AG04449 (cell line): Measurements from ENCODE around the gene HCLS1.

ENCODE experiments used
- CTCF ChIA-PET: fragments of 350-600 bp; formaldehyde crosslinking; extraction: SDS; loops from one replicate; lab custom pipeline; 2021; ENCODE audit warnings: antibody characterized with exemption; lab: Yijun Ruan, JAX
- POLR2A ChIA-PET: fragments of 400-600, 350-600 bp; formaldehyde crosslinking; extraction: SDS; loops from one replicate; lab custom pipeline; 2020; ENCODE audit warnings: antibody characterized with exemption, inconsistent platforms; lab: Yijun Ruan, JAX
- DNase-seq: peaks from one replicate; pipeline ENCODE4 v3.0.0-alpha.2; 2010; ENCODE audit warnings: low read depth, low spot score
- H3K4me3 ChIP-seq: 2 replicates; pipeline ENCODE4 v1.5.1; 2011; ENCODE audit warnings: low read depth, mild to moderate bottlenecking, control low read depth, low read length
- TF ChIP-seq, protein P1 (sequence below): IDR thresholded peaks from one replicate; pipeline ENCODE4 v1.5.1; 2011; ENCODE audit warnings: mild to moderate bottlenecking, moderate library complexity, low read length, control low read depth, inconsistent platforms; ENCODE audit not compliant: insufficient read depth; ENCODE audit errors: missing control alignments

The HCLS1 gene

DNA sequence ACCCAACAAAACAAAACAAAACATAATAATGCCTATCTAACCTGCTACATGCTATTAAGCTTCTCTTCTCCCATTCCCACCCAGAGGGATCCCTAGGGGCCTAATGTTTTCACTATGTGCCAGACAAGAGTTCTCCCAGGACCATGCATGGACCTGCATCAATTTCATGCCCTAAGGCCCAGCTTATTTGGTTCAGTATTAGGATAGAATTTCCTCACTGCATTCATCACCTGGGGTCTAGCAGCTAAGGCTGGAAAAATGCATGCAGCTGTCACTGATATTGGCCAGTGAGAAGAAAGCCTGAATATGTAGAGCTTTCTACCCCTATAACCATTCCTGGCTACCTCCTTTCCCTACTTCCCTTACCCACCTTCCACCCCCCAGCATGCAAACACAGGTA lies 2.0 kb upstream of the HCLS1 start:
- no peak for DNase-seq
- CTCF ChIA-PET: interaction anchor here (1.3 kb wide), 1 partner anchor 18 kb away, joined by 4 read pairs; no protein-coding TSS in a partner anchor
- TF ChIP-seq, protein P1, sequence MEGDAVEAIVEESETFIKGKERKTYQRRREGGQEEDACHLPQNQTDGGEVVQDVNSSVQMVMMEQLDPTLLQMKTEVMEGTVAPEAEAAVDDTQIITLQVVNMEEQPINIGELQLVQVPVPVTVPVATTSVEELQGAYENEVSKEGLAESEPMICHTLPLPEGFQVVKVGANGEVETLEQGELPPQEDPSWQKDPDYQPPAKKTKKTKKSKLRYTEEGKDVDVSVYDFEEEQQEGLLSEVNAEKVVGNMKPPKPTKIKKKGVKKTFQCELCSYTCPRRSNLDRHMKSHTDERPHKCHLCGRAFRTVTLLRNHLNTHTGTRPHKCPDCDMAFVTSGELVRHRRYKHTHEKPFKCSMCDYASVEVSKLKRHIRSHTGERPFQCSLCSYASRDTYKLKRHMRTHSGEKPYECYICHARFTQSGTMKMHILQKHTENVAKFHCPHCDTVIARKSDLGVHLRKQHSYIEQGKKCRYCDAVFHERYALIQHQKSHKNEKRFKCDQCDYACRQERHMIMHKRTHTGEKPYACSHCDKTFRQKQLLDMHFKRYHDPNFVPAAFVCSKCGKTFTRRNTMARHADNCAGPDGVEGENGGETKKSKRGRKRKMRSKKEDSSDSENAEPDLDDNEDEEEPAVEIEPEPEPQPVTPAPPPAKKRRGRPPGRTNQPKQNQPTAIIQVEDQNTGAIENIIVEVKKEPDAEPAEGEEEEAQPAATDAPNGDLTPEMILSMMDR: no peak
- no peak overlapping the region for H3K4me3 ChIP-seq
- POLR2A ChIA-PET: no interaction called here

DNA sequence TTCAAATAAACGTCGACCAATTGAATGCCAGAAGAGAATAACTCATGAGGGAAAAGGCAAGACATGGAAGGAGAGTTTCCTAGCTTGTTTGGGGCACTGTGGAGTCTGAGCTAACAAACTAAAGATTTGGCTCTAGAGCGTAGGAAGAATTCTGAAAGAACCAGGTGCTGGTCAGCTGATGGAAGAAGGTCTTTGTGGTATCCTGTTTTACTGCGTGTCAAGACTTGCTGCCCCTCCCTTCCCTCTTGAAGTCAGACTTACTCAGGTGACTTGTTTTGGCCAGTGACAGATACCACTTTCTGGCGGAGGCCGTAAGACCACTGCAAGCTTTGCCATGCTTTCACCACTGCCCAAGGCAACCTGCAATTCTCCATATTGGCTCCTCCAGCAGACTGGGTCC lies 673 bp upstream of the HCLS1 start:
- DNase-seq: no peak
- no peak overlapping the region for H3K4me3 ChIP-seq
- TF ChIP-seq, protein P1: no peak
- ChIA-PET POLR2A (no interaction called here), CTCF (no interaction called here)

DNA sequence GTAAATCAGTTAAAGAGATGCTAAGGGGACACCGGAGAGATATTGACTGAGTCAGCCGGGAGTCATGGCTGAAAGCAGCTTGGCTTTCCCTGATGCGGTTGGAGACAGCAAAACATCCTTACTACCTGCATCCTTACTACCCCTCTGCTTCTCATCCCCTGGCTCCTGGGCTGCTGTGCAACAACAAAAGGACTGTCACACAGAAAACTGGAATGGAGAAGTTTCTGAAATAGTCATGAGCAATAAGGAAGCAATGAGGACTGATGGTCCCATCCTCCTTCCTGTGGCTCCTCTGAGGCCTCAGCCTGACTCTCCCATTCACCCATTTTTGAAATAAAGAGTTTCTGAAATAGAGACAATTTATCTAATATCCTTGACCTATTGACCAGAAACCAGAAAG lies 1.1 kb downstream of the HCLS1 start:
- no peak overlapping the region for H3K4me3 ChIP-seq
- POLR2A ChIA-PET: interaction anchor here (0.6 kb wide), 1 partner anchor 439 kb away, joined by 3 read pairs; no protein-coding TSS in a partner anchor
- no peak for DNase-seq
- TF ChIP-seq, protein P1: no peak
- CTCF ChIA-PET: no interaction called here

DNA sequence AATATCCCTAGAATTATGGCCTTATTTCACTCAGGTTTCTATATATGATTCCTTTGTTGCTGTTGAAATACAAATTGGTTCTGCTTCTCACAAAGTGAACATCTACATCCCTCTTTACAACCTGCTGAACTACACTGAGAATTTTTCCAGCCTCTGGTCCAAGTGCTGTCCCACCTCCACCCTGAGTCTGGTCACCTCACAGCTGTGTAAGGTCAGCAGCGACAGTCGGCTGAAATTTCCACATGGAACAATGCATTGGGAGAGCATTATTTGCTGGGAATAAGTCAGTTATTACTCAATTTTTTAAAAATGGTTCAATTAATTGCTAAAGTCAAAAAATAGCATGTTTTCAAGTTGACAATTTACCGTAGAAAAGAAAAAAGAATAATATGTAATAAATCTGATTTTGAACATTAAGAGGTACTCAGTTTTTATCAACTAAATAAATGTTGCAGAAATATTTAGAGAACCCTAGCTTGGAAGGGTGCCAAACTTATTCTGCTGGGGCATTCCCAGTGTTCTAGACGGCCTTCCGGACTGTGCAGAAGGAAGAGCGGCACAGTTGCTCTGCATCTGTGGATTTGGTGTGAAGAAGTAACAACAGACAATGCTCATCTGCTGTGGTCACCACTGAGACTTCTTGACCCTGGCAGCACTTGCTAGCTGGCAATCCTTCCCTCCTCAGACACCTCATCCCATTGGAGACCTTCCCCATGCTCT lies 1.8 kb downstream of the HCLS1 start:
- no peak for DNase-seq
- ChIA-PET POLR2A (no interaction called here), CTCF (no interaction called here)
- TF ChIP-seq, protein P1: no peak
- H3K4me3 ChIP-seq: no peak overlapping the region

DNA sequence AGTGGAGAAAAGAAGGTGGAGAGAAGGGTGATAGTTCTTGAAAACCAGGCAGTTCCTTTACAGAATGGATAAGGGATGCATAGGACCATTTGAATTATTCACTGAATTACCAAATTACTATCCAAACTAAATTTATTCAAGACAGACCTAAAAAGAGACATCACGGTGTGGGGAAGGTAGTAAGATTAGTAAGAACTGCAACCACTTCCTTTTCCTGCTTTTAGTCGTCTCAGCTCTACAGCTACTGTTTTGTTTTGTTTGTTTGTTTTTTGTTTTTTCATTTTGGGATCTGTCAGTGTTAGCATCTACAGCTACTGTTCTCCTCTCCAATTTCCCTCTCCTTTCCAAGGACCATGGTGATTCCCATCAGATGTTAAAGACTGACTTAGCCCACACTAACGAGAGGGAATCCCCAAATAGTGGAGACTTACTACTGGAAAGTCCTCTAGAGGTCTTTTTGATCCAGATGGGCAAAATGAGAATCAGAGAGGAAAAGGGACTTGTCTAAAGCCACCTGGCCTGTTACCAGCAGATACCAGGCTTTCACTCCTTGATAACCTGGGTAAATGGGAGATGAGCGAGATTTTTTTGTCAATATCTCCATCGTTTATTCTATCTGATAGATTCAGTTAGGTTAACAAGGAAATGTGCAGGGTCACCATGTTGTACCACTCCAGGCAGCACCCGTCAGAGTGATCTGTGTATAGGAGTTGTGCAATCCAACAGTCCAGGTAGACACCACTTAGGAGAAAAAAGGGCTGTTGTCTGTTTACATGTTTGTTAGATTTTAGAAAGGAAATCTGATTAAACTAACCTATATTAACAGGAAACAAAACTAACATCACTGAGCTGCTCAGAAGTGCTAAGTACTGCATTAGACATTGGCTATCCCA lies 6.0 kb downstream of the HCLS1 start:
- CTCF ChIA-PET: no interaction called here

More for the DNA sequence above, 6.0 kb downstream of the HCLS1 start:
- POLR2A ChIA-PET: no interaction called here
- H3K4me3 ChIP-seq: no peak overlapping the region
- TF ChIP-seq, protein P1: no peak
- DNase-seq: no peak
